Gastrocnemius medialis (tissue), 4 donors: ENCODE data around the gene TMEM132E. TPM values are rescaled to one million over a fixed set of nuclear protein-coding genes. Genes with fewer than 3 reads are reported as not detected.

Source experiments
- ATAC-seq, 2 donors: fragments of 150-250 bp; one replicate each; pipeline ENCODE4 v1.9.1; 2016
- DNase-seq, 2 donors: peaks; one replicate each; pipeline ENCODE4 v3.0.0-alpha.2; 2019
- H3K27ac ChIP-seq, 4 donors: fragments of 200-600 bp; sonication (generic); 1 replicate in 1 of 4; 2 replicates in 3 of 4; pipeline ENCODE4 v1.5.1; 2016 to 2018; ENCODE audit warnings: mild to moderate bottlenecking in 2 of 4, moderate library complexity in 1 of 4
- H3K27me3 ChIP-seq, 3 donors: fragments of 200-600 bp; sonication (generic) in 2 of 3; 1 replicate in 1 of 3; 2 replicates in 2 of 3; pipeline versions ENCODE4 v1.5.1 to v1.6.0; 2016 to 2019; ENCODE audit warnings: mild to moderate bottlenecking in 1 of 3, moderate library complexity in 1 of 3
- H3K36me3 ChIP-seq, 2 donors: fragments of 200-600 bp; sonication (generic) in 1 of 2; one replicate each; pipeline ENCODE4 v1.5.1; 2017 to 2018
- H3K4me1 ChIP-seq, 2 donors: fragments of 200-600 bp; sonication (generic) in 1 of 2; one replicate each; pipeline ENCODE4 v1.5.1; 2016 to 2017; ENCODE audit warnings: mild to moderate bottlenecking in 2 of 2
- H3K4me3 ChIP-seq, 4 donors: fragments of 200-600 bp; sonication (generic) in 3 of 4; 1 replicate in 1 of 4; 2 replicates in 3 of 4; pipeline ENCODE4 v1.5.1; 2016 to 2019; ENCODE audit warnings: mild to moderate bottlenecking in 2 of 4
- H3K9me3 ChIP-seq, 3 donors: fragments of 200-600 bp; sonication (generic) in 2 of 3; 1 replicate in 1 of 3; 2 replicates in 2 of 3; pipeline ENCODE4 v1.5.1; 2016 to 2019
- POLR2A ChIP-seq, 2 donors: fragments of 450-650 bp; IDR thresholded peaks; one replicate each; pipeline ENCODE4 v1.6.1; 2017; ENCODE audit warnings: antibody characterized with exemption in 2 of 2, mild to moderate bottlenecking in 2 of 2, moderate library complexity in 2 of 2
- in situ Hi-C, 4 donors: fragments of 200-750 bp; cut with MboI; loops; one replicate each; pipeline versions ENCODE4 v1.15.0 to v1.8.0; 2017; ENCODE audit warnings: low sequenced_read_pairs in 4 of 4
- intact Hi-C: fragments of 100-400 bp; cut with DNase I; formaldehyde crosslinking; loops from one replicate; pipeline ENCODE4 v1.15.1; 2023; ENCODE audit warnings: low total_unique reads
- total RNA-seq, 4 donors: library from RNA; depleted of rRNA; stranded (reverse); fragments of >200 nt; gene quantifications; one replicate each; pipeline versions ENCODE4 v1.1.0 to v1.2.3, GENCODE V29; 2016
- TF ChIP-seq, protein P1 (sequence below), 5 experiments: fragments of 450-650 bp in 3 of 5; fragments of 200-600 bp in 2 of 5; sonication (generic) in 2 of 5; IDR thresholded peaks in 4 of 5; conservative IDR thresholded peaks in 1 of 5; 1 replicate in 4 of 5; 2 replicates in 1 of 5; pipeline ENCODE4 v1.5.1; 2016 to 2019; ENCODE audit warnings: antibody characterized with exemption in 5 of 5, mild to moderate bottlenecking in 3 of 5, moderate library complexity in 3 of 5

The TMEM132E gene
- total RNA-seq, 4 donors from 2014 or later, result not detected

DNA sequence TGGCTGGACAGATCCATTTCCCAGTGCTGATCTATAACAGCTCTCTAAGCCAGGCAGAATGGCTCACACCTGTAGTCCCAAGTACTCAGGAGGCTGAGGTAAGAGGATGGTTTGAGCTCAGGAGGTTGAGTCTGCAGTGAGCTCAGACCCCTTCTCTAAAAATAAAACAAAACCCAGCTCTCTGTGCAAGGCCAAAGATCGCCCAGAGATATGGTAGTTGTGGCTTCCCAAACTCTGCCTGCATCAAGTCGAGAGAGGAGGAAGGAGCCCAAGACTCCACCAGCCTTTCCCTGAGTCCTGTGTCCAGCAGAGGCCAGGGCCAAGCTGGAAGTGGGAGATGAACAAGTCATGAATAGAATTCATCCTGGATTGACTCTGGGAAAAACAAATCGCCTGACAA, 88.8 kb downstream of the TMEM132E start:
- H3K4me3 ChIP-seq, result no peak overlapping the region
- no peaks in the 10 kb centered on the region for H3K9me3 ChIP-seq
- ATAC-seq (no peak), DNase-seq (no peak)
- intact Hi-C loops, result no loop called here
- H3K27ac ChIP-seq, result no peak overlapping the region
- TF ChIP-seq, protein P1, sequence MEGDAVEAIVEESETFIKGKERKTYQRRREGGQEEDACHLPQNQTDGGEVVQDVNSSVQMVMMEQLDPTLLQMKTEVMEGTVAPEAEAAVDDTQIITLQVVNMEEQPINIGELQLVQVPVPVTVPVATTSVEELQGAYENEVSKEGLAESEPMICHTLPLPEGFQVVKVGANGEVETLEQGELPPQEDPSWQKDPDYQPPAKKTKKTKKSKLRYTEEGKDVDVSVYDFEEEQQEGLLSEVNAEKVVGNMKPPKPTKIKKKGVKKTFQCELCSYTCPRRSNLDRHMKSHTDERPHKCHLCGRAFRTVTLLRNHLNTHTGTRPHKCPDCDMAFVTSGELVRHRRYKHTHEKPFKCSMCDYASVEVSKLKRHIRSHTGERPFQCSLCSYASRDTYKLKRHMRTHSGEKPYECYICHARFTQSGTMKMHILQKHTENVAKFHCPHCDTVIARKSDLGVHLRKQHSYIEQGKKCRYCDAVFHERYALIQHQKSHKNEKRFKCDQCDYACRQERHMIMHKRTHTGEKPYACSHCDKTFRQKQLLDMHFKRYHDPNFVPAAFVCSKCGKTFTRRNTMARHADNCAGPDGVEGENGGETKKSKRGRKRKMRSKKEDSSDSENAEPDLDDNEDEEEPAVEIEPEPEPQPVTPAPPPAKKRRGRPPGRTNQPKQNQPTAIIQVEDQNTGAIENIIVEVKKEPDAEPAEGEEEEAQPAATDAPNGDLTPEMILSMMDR (IDR thresholded peaks at IDR 0.05 in 4 of 5, conservative IDR thresholded peaks at IDR 0.05 in 1 of 5), result no peak
- no peak for TF ChIP-seq POLR2A (IDR thresholded peaks at IDR 0.05)
- no peaks in the 10 kb centered on the region for H3K36me3 ChIP-seq
- in situ Hi-C loops, result loop anchor here in 1 of 4 donors (10.0 kb wide), 1 partner anchor 63 kb away; no protein-coding TSS in a partner anchor
- H3K27me3 ChIP-seq, result peaks cover 4 to 19% (median 12%) of the 10 kb centered on the region in 3 donors
- no peaks in the 10 kb centered on the region for H3K4me1 ChIP-seq

DNA sequence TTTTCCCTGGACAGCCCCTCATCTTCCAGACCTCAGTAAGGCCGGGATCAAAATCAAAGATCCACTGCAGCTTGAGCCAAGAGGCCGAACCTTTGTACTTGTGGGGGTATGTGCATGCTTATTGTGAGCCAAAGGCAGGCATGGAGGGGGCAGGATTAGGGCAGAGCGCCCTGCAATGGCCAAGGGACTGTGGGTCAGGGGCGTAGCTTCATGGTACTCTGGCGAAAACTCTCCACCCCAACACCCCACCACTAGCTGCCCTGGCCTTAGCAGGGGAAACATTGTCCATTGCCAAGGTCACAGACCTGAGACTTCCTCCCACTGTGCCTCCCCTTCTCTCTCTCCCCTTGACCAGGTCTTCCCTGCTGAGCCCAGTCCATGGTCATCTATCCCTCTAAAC, 90.1 kb downstream of the TMEM132E start:
- no peak for DNase-seq
- no peak overlapping the region for H3K4me3 ChIP-seq
- TF ChIP-seq, protein P1 (IDR thresholded peaks at IDR 0.05 in 4 of 5, conservative IDR thresholded peaks at IDR 0.05 in 1 of 5), result no peak
- no peak for TF ChIP-seq POLR2A (IDR thresholded peaks at IDR 0.05)
- H3K9me3 ChIP-seq, result no peaks in the 10 kb centered on the region
- H3K4me1 ChIP-seq, result no peaks in the 10 kb centered on the region
- intact Hi-C loops (no loop called here), in situ Hi-C loops (loop anchor here in 1 of 4 donors (10.0 kb wide), 1 partner anchor 65 kb away; no protein-coding TSS in a partner anchor)
- no peak overlapping the region for H3K27ac ChIP-seq
- no peak for ATAC-seq
- H3K27me3 ChIP-seq, result peaks cover 4 to 13% (median 12%) of the 10 kb centered on the region in 3 donors
- no peaks in the 10 kb centered on the region for H3K36me3 ChIP-seq

DNA sequence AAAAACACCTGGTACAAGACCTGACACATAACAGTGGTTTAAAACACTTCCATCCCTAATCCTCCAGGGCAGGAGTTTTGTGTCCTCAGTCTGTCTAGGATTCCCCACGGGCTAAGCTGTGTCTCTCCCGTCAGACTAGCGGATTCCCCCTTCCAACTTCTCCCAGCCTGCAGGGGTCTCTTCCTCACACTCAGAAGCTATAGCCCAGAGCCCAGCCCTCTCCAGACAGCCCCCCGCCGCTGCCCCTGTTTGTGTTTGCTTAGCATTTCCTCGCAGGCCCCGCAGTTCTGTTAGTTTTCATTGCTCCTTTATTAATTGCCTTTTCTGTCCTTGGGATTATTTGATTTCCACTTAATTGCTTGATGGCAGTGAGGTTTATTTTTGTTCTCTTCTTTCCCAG, 91.2 kb downstream of the TMEM132E start:
- Histone ChIP-seq H3K4me3 (no peak overlapping the region), H3K27ac (no peak overlapping the region), H3K9me3 (no peaks in the 10 kb centered on the region), H3K4me1 (no peaks in the 10 kb centered on the region), H3K36me3 (no peaks in the 10 kb centered on the region), H3K27me3 (peaks cover 4 to 12% (median 9%) of the 10 kb centered on the region in 3 donors)
- in situ Hi-C loops, result no loop called here
- intact Hi-C loops, result no loop called here
- no peak for DNase-seq
- no peak for ATAC-seq
- TF ChIP-seq, protein P1 (IDR thresholded peaks at IDR 0.05 in 4 of 5, conservative IDR thresholded peaks at IDR 0.05 in 1 of 5), result no peak
- TF ChIP-seq POLR2A (IDR thresholded peaks at IDR 0.05), result no peak

DNA sequence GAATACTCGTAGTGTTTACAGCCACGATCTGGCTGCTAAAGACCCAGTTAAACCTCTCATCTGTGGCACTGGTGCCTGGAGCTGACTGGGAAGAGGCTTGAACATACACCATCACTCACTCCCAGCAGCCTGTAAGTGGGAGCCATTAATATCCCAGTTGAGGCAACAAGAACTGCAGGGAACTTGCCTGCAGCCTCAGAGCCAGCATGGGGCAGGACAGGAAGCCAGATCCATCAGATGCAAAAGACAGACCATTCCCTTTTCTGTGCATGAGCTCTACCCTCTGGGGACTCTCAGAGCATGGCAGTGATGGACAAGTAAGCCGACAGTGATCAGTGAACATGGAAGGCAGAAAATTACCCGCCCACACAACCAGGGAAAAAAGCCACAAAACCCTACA, 91.8 kb downstream of the TMEM132E start:
- H3K27ac ChIP-seq, result no peak overlapping the region
- no peaks in the 10 kb centered on the region for H3K4me1 ChIP-seq
- H3K36me3 ChIP-seq, result no peaks in the 10 kb centered on the region
- no peaks in the 10 kb centered on the region for H3K9me3 ChIP-seq
- no peak for TF ChIP-seq POLR2A (IDR thresholded peaks at IDR 0.05)
- TF ChIP-seq, protein P1 (IDR thresholded peaks at IDR 0.05 in 4 of 5, conservative IDR thresholded peaks at IDR 0.05 in 1 of 5), result no peak
- intact Hi-C loops (no loop called here), in situ Hi-C loops (no loop called here)
- H3K27me3 ChIP-seq, result peaks cover 0 to 10% (median 3%) of the 10 kb centered on the region in 3 donors
- no peak overlapping the region for H3K4me3 ChIP-seq
- DNase-seq (no peak), ATAC-seq (no peak)
